Germinal center (tissue), 1 donor: ENCODE results near the gene NCK2.
A peak's percentile ranks its signal among the peaks of the same experiment; 100 is the strongest.

Source experiments
- DNase-seq: peaks from one replicate; pipeline ENCODE4 v3.0.0; 2012; ENCODE audit warnings: mixed read lengths, low spot score

NCK2 gene

DNA sequence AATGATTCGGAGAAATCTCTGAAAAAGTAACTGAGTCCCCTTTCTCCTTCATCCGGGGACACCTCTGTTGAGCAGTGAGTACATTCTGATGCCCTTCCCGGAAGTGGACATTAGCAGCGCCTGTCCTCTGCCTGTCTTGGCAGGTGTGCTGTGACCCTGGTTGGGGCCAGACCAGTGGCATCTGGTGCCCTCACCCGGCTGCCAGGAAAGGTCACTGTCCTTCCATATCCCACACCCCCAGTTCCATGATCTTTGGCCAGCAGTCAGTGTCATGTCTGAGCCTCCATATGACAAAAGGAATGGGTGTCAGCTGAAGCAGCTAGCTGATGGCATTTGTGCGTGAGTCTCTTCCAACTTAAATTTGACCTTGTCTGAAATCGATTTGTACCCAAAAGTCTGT is 128.1 kb downstream of the NCK2 start:
- DNase-seq, result no peak

DNA sequence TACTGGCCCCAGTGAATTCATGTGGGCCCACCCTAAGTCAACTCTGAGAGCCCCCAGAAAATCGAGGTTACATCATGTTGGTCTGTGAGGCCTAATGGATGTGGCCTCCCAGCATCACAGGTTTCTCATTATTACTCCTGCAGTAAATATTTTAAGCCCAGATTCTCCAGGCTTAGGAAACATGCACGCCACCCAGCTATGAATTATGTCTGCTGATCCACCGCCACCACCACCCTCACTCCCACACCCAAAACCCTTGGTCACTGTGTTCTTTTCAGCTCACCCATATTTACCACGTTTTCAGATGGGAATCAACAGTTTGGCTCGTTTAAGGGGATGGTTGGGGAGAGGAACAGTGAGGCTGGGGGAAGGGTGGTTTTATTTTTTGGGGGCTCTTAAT is 128.6 kb downstream of the NCK2 start:
- DNase-seq, result no peak

DNA sequence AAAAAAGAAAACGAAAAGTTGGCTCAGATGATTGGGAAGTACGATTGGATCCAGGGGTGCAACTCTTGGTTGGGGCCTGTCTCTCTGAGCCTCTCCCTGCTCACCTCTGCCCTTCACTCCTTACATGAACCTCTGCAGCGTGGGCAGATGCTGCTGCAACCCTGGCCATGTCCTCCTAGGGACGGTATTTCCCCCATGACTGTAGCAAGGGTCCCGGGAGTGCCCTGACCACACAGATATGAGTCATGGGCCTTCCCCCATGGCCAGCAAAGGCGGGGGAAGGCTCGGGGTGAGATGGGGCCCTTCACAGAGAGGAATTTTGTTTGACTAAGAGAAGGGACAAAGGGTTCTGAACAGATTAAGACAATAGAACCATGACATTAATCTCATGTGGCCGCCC is 129.0 kb downstream of the NCK2 start:
- DNase-seq, result peak; percentile 47

DNA sequence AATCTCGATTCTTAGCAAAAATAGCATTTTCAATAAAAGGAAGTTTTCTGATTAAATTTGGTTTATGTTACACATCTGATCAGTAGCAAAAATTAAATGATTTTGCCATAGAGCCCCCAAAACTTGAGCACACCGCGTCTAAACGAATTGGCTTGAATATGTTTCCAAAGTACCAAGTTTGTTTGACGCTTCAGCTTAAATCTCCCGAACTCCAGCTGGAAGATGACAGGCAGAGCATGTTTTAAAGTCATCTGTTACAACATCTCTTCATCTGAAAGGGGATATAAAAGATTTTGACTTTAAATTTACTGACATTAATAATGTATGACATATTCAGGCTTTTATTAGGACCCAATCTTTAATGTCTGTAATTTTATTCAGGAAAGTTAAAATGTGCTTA is 129.8 kb downstream of the NCK2 start:
- DNase-seq, result no peak

DNA sequence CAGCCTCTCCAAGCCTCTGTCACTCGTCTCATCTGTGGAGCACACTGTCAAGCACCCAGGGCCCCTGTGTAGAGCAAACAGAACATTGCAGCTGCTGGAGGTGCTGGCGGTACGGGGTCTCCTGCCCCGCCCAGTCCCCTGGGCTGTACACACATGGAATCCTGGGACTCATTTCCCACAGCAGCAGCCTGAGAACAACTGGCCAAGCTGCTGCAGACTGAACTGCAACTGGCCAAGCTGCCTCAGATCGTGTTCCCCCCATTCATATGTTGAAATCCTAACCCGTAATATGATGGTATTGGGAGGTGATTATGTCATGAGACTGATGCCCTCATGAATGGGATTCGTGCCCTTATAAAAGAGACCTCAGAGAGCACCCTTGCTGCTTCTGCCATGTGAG is 130.5 kb downstream of the NCK2 start:
- no peak for DNase-seq

DNA sequence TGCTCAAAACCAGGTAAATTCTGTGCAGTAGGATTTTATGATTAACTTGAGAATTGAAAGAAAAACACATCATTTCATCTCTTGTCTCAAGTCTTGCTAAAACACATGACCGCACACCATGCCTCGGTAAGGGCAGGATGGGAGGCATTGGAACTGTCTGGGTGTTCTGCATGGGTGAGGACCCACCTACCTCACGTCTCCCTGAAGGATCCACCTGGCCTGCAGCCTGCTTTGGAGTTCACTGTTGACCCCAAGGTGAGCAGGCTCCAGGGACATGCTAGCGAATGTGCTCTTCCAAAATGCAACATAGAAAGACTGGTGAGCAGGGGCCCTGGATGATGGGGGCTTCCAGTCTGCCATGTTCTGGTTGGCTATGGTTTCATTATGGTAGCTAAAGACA is 131.5 kb downstream of the NCK2 start:
- no peak for DNase-seq

DNA sequence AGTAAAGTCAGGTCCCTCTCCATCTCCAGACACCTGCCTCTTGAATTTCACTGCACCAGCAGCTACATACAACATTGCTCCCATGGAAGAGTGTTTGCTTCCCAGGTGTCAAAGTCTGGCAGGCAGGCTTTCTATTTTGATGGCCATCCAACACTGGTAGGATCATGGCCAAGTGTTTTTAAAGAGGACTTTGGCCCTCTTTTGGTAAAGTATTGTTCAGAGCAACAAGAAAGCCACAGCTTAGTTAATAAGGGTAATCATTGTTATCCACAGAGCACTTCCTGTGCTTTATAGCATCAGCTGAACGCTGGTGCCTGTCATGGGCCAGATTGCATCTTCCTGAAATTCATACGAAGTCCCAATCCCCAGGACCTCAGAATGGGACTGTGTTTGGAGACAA is 133.2 kb downstream of the NCK2 start:
- no peak for DNase-seq

DNA sequence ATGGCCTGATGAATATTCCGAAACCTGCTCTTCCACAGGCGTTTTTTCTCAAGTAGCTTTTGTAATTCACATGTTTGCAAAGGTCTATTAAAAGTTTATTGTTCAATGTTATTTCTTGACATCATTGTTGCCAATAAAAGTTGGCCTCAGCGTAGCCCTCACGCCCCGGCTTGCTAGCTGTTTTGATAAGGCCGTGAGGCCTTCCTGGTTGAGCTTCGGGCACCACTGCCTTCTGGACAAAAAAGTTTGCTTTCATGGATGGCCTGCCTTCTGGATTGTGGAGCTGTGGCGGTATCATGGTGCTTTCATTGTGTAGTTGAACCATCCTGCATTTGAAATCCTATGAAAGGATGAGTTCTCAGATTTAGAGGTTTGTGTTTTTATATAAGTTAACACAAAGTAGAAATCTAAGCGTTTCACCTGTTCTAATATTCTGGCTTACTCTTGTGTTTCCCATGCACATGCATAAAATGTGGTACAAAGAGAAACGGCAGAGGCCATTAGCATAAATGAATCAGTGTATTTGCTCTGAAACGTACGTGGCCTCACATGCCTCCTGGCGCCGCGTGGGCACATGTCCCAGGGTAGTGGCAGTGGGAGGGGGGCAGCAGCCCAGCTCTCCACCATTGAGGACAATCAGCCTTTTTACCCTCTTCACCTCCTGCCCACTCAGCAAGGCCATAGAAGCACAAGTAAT is 134.5 kb downstream of the NCK2 start:
- DNase-seq, result no peak

DNA sequence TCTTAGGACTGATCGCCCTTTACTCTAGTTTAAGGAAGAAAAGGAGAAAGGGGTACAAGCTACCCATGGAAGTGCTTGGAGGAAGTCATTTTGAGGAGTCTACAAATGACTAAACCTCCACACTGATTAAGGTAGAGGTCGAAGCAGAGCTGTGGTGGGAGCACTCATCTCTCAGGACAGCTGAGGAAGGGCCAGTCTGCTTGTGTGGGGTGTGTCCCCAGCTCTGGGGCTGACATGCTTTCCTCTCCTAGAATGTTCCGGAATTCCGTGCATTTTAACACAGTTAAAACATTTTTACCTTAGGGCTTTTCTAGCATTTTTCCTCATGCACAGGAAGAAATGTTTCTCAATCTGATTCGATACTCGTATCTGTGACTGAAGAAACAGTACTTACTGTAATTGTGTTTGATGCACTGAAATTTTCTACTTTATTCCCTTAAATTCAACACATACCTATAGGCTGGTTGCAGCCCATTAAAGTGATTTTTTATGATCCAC is 135.1 kb downstream of the NCK2 start:
- no peak for DNase-seq

DNA sequence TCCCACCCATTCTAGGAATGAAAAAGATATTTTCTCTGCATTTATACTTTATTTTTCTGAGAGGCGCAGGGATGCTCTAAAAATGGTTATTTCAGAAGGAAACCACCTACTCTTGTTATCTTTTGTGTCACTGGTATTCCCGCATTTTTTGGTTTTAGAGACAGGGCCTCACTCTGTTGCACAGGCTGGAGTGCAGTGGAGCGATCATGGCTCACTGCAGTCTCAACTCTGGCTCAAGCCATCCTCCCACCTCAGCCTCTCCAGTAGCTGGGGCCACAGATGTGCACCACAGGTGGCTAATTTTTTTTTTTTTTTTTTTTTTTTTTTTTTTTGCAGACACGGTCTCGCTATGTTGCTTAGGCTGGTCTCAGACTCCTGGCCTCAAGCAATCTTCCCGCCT is 135.9 kb downstream of the NCK2 start:
- DNase-seq, result no peak

DNA sequence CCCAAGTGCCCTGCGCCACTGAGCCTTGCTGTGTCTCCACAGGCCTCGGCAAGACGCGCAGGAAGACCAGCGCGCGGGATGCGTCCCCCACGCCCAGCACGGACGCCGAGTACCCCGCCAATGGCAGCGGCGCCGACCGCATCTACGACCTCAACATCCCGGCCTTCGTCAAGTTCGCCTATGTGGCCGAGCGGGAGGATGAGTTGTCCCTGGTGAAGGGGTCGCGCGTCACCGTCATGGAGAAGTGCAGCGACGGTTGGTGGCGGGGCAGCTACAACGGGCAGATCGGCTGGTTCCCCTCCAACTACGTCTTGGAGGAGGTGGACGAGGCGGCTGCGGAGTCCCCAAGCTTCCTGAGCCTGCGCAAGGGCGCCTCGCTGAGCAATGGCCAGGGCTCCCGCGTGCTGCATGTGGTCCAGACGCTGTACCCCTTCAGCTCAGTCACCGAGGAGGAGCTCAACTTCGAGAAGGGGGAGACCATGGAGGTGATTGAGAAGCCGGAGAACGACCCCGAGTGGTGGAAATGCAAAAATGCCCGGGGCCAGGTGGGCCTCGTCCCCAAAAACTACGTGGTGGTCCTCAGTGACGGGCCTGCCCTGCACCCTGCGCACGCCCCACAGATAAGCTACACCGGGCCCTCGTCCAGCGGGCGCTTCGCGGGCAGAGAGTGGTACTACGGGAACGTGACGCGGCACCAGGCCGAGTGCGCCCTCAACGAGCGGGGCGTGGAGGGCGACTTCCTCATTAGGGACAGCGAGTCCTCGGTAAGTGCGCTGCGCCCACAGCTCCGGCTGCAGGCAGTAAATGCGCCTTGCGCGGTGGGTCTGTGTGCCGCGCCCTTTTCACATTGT is 136.8 kb downstream of the NCK2 start:
- DNase-seq, result no peak

DNA sequence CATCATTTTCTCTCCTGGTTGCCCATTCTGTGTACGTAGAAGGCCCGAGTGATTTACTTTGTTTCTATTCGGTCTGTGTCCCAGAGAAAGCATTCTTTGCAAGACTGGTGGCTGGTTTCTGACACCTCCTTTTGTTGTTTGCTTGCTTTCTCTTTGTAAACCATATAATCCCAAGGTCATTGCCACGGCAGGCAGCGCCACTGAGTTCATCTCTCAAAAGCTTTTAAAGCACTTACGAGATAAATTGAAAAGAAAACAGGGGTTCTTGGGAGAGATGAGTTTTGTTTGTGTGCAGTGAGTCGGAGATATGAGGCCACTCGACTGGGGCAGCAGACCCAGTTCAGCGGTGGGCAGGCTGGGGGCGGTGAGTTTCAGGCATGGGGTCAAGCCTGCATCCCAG is 137.6 kb downstream of the NCK2 start:
- no peak for DNase-seq

DNA sequence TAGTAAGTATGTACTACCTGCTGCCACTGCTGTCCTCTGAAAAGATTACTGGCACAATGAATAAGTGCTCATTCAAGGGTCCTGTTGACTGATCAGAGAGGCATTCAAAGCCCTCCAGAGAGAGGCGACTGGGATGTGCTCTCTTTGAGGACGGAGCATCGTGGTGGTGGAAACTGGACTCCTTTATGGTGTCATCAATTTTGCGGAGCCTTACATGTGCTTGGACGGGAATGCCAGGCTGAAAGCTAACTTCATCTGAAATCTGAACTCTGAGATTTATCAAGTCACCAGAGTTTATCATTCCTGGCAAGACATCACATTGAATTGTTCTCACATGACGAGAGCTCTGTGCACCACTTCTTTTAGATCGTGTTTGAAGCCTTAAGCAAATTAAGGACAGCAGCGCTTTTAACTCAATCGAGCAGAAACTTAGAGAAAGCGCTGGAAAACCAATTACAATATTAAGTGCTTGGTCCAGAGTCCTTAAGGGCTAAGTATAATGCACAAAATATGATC is 138.3 kb downstream of the NCK2 start:
- no peak for DNase-seq

DNA sequence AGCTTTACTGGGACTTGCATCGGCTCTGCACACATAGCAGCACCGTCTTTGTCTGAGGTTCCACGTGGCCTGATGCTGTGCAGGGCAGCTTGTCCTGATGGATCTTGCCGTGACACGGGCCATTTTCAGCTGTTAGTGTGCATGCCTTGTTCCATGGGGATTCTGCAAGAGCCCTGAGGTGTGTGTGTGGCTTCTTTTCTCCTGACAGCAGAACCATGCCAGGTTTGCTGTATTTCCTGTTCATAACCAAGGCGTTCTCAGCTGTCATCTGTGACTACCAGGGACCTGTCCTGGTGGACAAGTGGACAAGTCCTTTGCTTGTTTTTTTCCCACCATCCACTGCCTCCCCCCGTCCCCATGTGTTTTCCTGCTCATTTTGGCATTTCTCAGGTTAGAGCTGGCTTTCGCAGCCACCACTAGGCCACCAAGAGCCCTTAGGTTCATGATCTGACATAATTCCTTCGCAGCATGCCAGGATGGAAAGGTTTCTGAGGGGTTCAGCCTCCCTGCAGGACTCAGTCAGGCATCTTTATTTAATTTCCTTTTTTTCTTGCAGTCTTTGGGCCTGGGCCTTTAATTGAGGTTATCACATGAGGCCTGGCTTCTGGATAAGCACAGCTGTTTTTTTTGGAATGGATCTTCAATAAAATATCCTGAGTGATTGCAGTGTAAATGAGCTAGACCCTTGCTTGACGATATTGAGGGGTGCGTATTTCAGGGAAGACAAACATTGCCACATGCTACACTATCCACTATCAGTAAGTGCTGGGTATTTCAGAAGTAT is 139.4 kb downstream of the NCK2 start:
- no peak for DNase-seq

DNA sequence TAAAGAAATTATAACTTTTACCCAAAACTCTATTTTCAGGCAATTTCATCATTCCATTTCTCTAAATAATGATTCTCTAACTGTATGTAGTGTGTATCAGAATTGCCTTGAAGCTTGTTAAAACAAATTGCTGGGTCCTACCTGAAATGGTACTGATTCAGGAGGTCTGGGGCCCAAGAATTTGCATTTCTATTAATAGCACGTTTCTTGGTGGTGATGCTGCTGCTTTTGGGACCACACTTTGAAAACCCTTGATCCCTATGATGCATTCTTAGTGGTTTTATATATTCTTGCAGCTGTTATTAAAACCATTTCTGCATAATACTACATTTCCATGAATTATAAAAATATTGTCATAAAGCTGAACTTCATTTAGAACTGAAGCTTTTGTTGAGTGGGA is 140.7 kb downstream of the NCK2 start:
- no peak for DNase-seq

DNA sequence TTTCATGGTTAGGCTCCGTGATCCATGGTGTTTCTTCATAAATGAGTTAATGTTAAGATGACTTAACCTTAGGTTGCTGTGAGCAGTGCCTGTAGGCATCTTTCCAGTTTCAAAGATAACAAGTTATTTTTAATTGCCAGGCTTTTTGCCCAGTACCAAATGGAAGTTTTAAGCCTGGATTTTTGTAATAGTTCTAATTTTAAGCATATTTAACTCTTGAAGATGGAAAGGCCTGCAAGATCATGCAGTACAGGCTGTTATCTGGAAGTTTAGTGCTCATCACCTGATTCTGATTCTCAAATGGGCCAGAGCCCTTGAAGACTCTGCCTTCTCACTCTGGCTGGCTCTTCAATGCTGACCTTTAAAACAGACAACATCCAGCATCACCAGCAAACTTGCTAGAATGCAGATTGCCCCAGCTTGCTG is 141.3 kb downstream of the NCK2 start:
- no peak for DNase-seq

DNA sequence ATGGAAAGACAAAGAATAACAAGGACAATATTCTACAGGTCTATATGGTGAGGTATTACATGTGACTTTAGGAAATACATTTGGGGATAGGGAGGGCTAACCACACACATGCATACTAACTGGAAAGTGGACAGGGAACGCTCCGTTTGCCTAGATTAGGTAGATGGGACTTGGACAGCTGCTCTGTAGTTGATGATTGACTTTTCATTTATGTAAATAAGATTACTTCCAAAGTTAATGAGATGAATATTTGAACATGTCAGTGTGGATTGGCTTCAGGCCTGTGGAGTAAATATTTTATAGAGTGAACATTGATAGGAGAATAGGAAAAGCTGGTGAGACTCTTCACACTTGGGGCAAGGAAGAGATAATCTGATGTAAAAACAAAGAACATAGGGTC is 142.0 kb downstream of the NCK2 start:
- no peak for DNase-seq

DNA sequence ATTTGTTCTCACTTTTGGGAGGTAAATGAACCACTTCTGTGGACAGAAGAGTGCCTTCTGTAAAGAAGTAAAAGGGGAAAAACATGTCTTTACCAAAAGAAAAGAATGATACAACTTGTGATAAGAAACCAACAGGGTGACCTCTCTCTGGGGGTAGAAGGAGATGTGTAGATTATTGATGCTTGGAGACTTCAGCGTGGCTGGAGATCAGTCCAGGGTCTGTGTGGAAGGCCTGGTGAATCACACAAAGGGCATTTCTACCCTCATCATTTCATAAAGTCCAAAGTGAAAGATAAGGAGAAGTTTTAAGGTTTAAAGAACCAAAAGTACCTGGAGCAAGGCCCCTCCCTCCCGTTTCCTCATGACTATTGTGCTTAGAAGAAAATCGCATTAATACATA is 142.5 kb downstream of the NCK2 start:
- DNase-seq, result no peak

DNA sequence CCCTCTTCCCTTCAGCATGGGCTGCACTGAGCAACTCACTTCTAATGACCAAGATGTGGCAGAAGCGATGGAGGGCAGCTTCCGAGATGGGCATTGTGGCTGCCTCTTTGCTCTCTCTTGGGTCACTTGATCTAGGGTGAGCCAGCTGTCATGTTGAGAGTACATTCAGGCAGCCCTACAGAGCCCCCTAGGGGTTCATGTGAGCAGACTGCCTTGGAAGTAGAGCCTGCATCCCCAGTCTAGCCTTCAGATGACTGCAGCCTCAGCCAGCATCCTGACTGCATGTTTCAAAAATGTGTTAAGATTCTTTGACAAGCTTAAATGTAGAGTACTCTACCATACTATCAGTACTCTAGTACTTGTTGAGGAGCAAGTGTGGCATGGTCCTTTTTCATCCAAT is 143.9 kb downstream of the NCK2 start:
- DNase-seq, result no peak

DNA sequence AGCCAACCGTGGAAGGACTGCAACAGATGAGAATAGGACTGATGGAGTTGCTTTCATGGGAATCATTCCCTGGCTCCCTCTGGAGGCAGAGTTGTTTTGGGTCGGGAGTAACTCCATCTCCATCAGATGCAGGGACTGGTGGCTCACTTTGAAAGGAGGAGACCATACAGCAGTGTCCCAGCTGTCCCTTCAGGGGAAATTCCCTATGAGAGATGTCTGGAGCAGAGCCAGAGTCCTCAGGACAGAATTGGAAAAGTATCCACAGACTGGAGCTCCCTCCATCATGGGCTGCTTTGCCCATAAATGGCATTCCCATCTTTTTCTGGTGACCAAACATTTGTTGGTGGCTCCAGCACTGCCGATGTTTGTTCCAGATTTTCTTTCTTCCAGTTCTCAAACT is 144.3 kb downstream of the NCK2 start:
- no peak for DNase-seq

DNA sequence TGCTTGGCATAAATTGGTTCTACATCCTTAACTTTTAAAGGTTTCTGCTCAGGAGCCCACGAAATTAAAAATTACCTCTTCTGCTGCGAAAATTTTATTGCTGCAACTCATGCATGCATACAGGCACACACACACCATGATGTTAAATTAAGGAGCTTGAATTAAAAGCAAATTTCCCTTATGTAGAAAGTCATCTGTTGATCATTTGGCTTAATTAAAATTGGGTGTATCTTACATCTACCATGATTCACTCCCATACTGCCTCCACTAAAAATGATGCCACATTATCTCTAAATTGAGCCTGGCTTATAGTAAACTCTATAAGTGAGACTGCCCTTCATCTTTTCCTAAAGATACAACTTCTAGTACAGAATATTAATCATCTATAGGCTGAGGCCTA is 145.4 kb downstream of the NCK2 start:
- DNase-seq, result no peak

DNA sequence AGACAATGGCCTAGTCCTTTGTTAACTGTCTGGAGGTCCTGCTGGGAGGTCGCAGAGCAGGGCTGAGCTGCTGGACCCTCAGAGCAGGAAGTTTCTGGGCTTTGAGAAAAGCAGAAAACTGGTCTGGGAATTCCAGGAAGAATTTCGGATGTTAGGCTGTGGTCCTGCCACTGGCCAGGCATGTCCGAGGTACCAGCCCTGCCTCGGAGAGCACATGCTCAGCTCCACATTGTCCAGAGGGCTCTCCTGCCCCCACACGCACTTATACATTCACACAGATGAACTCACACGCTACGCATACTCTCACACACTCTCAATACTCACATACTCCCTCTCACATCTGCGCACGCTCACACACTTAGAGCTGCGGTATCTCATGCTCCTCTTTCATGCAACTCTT is 146.1 kb downstream of the NCK2 start:
- no peak for DNase-seq
